Skeletal muscle satellite cell (primary cell): ENCODE measurements around the gene GRID2.

Experiments
- H3K27me3 ChIP-seq: 2 replicates; pipeline ENCODE4 v1.7.0; 2013; ENCODE audit warnings: low read length; ENCODE audit not compliant: control insufficient read depth, insufficient read depth
- H3K36me3 ChIP-seq: 2 replicates; pipeline ENCODE4 v1.7.0; 2013; ENCODE audit warnings: mild to moderate bottlenecking, control low read depth, low read length; ENCODE audit not compliant: insufficient read depth
- H3K4me1 ChIP-seq: 2 replicates; pipeline ENCODE4 v1.7.0; 2013; ENCODE audit warnings: low read length; ENCODE audit not compliant: control insufficient read depth, insufficient read depth
- H3K4me2 ChIP-seq: 2 replicates; pipeline ENCODE4 v1.7.0; 2013; ENCODE audit warnings: mild to moderate bottlenecking, low read length
- H3K4me3 ChIP-seq: 2 replicates; pipeline ENCODE4 v1.7.0; 2013; ENCODE audit warnings: low read length
- H3K9ac ChIP-seq: 2 replicates; pipeline ENCODE4 v1.7.0; 2013; ENCODE audit warnings: mild to moderate bottlenecking, low read depth, low read length, moderate library complexity
- H3K9me3 ChIP-seq: replicated peaks from 2 replicates; pipeline ENCODE4 v1.7.0; 2013; ENCODE audit warnings: mild to moderate bottlenecking, control low read depth, low read length

Gene GRID2

DNA sequence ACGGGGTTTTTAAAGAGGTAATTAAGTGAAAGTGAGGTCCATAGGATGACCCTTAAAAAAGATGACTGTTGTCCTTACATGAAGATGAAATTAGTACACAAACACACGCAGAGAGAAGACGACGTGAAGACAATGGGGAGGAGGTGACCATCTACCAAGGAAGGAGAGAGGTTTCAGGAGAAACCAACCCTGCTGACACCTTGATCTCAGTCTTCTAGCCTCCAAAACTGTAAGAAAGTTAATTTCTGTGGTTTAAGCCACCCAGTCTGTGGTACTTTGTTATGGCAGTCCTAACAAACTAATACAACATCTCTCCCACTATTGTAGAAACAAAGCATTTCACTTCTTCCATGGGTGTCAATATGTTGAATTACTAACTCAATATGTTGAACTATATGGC lies 1385.2 kb downstream of the GRID2 start:
- Histone ChIP-seq H3K27me3 (no peaks in the 10 kb centered on the region), H3K9ac (no peak overlapping the region), H3K4me2 (no peak overlapping the region), H3K9me3 (no peaks in the 10 kb centered on the region), H3K4me1 (no peaks in the 10 kb centered on the region), H3K4me3 (no peak overlapping the region), H3K36me3 (no peaks in the 10 kb centered on the region)

DNA sequence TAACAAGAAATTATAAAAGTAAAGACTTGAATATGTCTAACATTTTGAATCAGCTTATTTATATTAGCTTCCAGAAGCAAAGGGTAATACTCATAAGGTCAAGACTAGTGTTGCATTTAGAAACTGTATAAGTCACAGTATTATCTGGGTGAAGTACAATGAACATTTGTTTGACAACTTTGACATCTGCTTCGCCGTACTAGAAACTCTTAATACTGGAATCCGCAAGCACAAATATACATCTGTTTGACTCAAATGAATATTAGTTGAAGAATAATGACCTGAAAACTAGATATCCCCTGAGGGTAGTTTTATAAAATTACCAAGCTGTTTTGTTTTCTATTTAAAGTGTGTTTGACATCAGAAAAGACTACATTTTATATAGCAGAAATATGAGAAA lies 1389.4 kb downstream of the GRID2 start:
- H3K4me2 ChIP-seq: no peak overlapping the region
- no peaks in the 10 kb centered on the region for H3K27me3 ChIP-seq
- no peaks in the 10 kb centered on the region for H3K9me3 ChIP-seq
- H3K9ac ChIP-seq: no peak overlapping the region
- no peaks in the 10 kb centered on the region for H3K36me3 ChIP-seq
- H3K4me1 ChIP-seq: no peaks in the 10 kb centered on the region
- H3K4me3 ChIP-seq: no peak overlapping the region

DNA sequence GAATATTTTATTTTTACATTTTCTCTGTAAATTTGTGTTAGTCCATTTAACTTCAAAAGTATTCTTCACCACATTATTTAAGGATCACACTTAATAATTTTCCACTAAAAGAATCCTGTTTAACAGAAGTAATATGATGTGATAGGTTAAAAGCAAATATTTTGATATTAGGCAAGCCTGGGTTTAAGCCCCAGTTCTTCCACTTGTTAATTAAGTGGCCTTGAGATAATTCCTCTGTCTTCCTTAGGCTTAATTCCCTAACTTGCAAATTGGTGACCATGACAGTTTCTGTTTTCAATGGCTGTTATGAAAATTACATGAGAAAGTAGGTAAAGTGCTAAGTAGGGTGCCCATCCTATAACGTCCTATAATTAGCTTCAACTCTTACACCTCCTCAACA lies 1394.9 kb downstream of the GRID2 start:
- H3K4me2 ChIP-seq: no peak overlapping the region
- no peak overlapping the region for H3K9ac ChIP-seq
- H3K36me3 ChIP-seq: no peaks in the 10 kb centered on the region
- H3K9me3 ChIP-seq: no peaks in the 10 kb centered on the region
- H3K27me3 ChIP-seq: no peaks in the 10 kb centered on the region
- H3K4me1 ChIP-seq: no peaks in the 10 kb centered on the region
- no peak overlapping the region for H3K4me3 ChIP-seq

DNA sequence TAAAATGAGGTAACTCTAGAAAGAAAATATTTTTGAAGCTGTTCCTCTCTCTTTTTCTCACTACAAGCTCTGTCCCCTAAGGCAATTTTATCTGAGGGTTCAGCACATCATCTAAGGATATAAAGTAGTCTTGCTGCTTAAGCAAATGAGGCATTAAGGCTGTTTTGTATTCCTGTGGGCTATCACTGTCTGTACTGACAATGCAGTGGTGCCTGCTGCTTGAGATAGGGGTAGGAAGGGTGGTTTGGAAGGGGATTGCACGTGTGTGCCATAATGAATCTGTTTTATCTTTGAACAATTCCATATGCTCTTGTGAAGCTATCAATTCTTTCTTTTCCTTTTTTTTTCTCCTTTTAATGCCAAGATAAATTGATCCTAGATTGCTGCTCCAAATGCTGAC lies 1396.8 kb downstream of the GRID2 start:
- no peaks in the 10 kb centered on the region for H3K4me1 ChIP-seq
- no peaks in the 10 kb centered on the region for H3K36me3 ChIP-seq
- no peak overlapping the region for H3K4me3 ChIP-seq
- H3K4me2 ChIP-seq: no peak overlapping the region
- no peaks in the 10 kb centered on the region for H3K9me3 ChIP-seq
- H3K27me3 ChIP-seq: no peaks in the 10 kb centered on the region
- no peak overlapping the region for H3K9ac ChIP-seq

DNA sequence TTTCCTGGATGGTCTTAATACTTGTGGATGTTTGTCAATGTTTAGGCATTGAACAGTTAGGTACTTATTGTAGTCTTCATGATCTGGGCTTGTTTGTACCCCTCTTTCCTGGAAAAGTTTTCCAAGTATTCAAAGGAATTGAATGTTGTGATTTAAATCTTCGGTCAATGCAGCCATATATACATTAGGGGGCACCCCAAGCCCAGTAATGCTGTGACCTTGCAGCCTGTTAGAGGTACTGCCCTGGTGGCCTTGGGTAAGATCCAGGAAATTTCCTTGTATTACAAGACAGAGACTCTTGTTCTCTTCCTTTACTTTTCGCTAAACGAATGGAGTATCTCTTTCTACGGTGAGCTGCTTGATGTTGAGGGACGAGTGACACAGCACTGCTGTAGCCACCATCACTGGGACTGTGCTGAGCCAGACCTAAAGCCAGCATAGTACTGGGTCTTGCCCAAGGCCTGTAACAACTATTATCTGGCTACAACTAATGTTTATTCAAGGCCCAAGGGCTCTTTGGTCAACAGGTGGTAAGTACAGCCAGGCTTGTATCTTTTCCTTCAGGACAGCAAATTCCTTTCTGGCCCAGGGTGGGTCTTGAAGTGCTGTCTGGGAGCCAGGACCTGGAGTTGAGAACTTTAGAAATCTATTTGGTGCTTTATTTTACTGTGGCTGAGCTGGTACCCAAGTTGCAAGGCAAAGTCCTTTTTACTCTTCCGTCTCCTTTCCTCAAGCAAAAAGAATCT lies 1406.5 kb downstream of the GRID2 start:
- H3K36me3 ChIP-seq: no peaks in the 10 kb centered on the region
- no peak overlapping the region for H3K4me3 ChIP-seq
- no peak overlapping the region for H3K4me2 ChIP-seq
- H3K9me3 ChIP-seq: peaks cover 3% of the 10 kb centered on the region
- H3K27me3 ChIP-seq: no peaks in the 10 kb centered on the region
- no peak overlapping the region for H3K9ac ChIP-seq
- H3K4me1 ChIP-seq: no peaks in the 10 kb centered on the region

DNA sequence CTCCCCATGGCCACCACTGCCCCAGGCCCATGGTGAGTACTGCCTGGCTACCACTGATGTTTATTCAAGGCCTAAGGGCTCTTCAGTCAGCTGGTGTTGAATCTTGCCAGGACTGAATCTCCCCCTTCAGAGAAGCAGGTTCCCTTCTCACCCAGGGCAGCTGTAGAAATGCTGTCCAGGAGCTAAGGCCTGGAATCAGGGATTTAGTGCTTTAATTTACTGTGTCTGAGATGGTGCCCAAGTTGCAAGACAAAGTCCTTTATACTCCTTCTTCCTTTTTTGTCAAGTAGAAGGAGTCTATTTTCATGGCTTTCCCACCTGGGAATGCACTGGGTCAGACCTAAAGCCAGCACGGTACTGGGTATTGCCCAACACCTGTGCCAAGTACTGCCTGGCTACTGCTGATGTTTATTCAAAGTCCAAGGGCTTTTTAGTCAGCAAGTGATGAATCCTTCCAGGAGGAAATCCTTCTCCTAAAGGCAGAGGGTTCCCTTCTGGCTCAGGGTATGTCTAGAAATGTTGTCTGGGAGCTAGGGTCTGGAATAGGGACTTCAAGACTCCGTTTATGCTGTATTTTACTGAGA lies 1407.2 kb downstream of the GRID2 start:
- H3K9ac ChIP-seq: no peak overlapping the region
- no peak overlapping the region for H3K4me3 ChIP-seq
- peaks cover 3% of the 10 kb centered on the region for H3K9me3 ChIP-seq
- H3K36me3 ChIP-seq: no peaks in the 10 kb centered on the region
- no peaks in the 10 kb centered on the region for H3K4me1 ChIP-seq
- no peaks in the 10 kb centered on the region for H3K27me3 ChIP-seq
- no peak overlapping the region for H3K4me2 ChIP-seq

DNA sequence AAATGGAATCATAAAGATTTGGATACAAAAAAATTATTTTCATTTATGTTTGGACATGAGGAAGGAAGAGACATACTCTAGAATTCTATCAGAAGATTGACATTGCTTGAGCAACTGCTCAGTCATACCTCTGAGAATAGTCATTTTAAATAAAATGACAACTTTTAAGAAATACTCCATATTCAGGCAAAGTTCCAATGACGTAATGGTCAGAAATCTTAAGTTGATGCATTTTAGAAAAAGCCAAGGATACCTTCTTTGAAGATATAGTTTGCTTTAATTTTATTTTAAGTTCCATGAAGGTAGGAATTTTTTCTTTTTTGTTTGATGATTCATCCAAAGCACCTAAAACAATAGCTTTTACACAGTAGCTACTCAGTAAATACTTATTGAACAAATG lies 1414.5 kb downstream of the GRID2 start:
- Histone ChIP-seq H3K36me3 (no peaks in the 10 kb centered on the region), H3K9ac (no peak overlapping the region), H3K9me3 (no peaks in the 10 kb centered on the region)

DNA sequence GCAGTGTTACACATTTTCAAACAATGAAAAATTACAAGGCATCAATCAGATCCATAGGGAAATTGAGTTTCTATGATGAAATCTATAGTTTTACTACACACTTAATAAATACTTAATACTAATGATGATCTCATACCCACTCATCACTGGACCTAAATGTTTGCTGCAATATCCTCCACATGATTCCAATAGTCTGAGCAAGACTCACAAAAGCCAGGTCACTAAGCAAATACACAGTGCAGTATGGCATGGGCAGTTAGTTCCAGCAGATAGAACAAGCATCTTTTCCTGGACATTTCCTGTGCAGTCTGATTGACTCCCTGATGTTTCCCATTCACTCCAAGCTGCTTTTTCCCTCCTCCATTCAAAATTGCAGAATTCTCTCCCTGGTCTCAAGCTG lies 1415.8 kb downstream of the GRID2 start:
- no peak overlapping the region for H3K4me2 ChIP-seq
- no peaks in the 10 kb centered on the region for H3K27me3 ChIP-seq
- H3K36me3 ChIP-seq: no peaks in the 10 kb centered on the region
- no peak overlapping the region for H3K4me3 ChIP-seq
- H3K9me3 ChIP-seq: no peaks in the 10 kb centered on the region
- no peaks in the 10 kb centered on the region for H3K4me1 ChIP-seq
- H3K9ac ChIP-seq: no peak overlapping the region

More for the DNA sequence above, 1414.5 kb downstream of the GRID2 start:
- no peaks in the 10 kb centered on the region for H3K4me1 ChIP-seq
- no peak overlapping the region for H3K4me2 ChIP-seq
- no peaks in the 10 kb centered on the region for H3K27me3 ChIP-seq
- H3K4me3 ChIP-seq: no peak overlapping the region

DNA sequence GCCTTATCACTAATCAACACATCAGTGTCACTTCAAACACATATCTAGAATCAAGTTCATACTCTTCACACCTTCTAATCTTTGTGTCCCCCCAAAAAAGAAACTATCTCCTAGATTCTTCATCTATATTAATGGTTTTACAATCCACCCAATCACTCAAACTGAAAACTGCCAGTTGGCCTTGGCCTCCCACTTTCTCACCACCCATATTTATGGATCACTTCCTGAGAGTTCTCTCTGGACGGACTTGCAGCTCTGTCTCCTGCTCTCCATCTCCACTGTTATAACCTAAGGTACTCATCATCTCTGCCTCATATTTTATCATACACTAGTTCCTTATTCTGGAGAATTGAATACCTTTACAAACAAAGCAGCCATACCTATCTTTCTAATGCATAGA lies 1418.7 kb downstream of the GRID2 start:
- H3K4me3 ChIP-seq: no peak overlapping the region
- no peak overlapping the region for H3K9ac ChIP-seq
- no peaks in the 10 kb centered on the region for H3K4me1 ChIP-seq
- no peaks in the 10 kb centered on the region for H3K36me3 ChIP-seq
- no peaks in the 10 kb centered on the region for H3K9me3 ChIP-seq
- no peak overlapping the region for H3K4me2 ChIP-seq
- no peaks in the 10 kb centered on the region for H3K27me3 ChIP-seq

DNA sequence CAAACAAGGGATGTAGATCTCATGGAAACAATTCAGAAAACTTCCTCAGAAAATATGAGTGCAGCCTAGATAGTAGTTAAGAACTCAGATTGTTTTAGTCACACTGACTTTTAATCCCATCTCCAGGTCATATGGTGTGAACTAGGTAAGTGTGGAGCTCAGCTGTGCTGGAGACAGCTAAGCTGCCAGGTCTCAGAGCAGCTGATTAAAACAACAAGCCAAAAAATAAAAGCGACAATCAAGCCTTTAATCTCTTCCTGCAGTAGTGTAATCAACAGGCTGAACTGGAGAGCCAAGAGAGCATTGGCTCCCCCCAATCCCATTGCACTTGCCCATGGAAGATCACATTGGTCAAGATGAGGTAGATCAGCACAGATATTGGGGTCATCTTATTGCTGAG lies 1426.5 kb downstream of the GRID2 start:
- Histone ChIP-seq H3K4me3 (no peak overlapping the region), H3K4me2 (no peak overlapping the region), H3K36me3 (no peaks in the 10 kb centered on the region), H3K9ac (no peak overlapping the region), H3K4me1 (no peaks in the 10 kb centered on the region), H3K9me3 (no peaks in the 10 kb centered on the region), H3K27me3 (no peaks in the 10 kb centered on the region)

DNA sequence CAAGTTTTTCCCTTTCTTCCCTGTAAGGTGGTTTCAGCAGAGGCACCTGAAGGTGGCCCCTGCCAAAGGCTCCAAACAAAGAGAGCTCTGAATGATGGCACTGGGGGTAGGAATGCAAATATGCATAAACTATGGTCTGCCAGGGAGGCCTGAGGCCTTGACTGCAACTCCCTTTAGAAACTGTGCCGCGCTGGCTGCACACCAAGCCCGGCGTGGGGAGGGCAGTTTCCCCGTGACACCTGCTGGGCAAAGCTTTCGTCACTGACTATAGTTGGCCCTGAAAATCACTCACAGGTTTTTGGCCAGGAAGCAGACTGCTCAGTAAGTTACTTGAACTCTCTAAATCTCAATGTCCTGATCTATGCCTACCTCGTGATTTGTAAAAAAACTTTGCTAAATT lies 1427.0 kb downstream of the GRID2 start:
- Histone ChIP-seq H3K4me2 (no peak overlapping the region), H3K9me3 (no peaks in the 10 kb centered on the region), H3K9ac (no peak overlapping the region), H3K4me3 (no peak overlapping the region), H3K36me3 (no peaks in the 10 kb centered on the region), H3K4me1 (no peaks in the 10 kb centered on the region), H3K27me3 (no peaks in the 10 kb centered on the region)

DNA sequence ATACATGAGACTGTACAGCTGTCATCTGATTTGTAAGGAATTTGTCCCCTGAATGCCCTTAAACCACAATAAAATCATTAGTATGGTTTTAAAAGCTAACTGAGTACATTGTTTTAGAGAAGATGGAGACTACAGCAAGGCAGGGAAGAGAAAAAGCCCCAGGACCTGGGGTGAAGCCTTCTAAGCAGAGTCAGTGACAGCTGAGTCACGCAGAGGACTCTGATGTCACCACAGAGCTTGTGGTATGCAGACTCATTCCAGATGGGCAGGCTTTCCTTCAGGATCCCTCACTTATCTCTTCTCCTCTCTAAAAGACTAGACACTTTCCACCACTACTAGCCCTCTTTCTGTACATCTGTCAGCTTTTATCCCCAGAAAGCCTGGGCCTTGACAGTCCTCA lies 1427.7 kb downstream of the GRID2 start:
- Histone ChIP-seq H3K9ac (no peak overlapping the region), H3K4me3 (no peak overlapping the region), H3K36me3 (no peaks in the 10 kb centered on the region), H3K4me1 (no peaks in the 10 kb centered on the region), H3K9me3 (no peaks in the 10 kb centered on the region), H3K4me2 (no peak overlapping the region), H3K27me3 (no peaks in the 10 kb centered on the region)
